Stimulated activated naive CD4-positive, alpha-beta T cell (primary cell): ENCODE results near the gene TMED7.

Source experiments
- DNase-seq, 6 experiments: peaks; one replicate each; lab custom pipeline; 2025; lab: John Stamatoyannopoulos, UW

Gene TMED7

DNA sequence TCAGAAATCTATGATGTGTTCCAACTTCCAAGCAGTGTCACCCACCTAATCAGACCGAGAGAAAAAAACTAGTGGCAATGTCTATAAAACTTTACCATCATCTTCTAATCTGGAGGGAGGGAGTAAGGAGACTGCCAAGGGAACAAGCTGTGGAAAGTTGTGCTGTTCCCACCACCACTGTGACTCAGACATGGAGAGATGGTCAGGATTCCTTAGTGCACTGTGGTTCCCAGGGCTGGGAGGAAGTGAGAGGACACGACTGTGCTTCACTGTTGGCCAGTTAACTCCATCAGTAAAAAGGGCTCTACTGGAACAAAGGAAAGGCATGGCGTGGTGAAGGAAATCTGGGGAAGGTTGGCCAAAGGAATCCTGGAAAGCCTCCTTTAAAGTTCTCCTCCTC lies 42.4 kb downstream of the TMED7 start:
- DNase-seq = no peak

GRCh38 chr5:115580941-115581340 lies 44.9 kb downstream of the TMED7 start:
- DNase-seq = no peak

DNA sequence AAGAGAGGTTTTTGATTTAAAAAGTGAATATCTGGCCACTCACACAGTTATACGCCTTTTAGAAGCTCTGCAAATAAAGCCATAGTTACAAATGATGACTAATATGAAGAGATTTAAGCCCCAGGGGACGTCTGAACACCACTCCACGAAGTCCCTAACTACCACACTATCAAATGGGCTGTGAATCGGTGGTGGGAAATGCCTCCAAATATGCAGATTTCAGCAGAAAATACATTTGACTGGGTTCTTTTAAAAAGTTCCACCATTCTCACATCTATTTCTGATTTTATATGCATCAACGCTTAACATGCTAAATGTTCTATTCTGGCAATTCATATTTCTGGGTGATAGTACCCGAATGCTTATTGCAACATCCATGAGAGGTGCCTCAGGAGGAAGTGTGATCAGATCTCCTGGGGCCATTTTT lies 46.1 kb downstream of the TMED7 start:
- DNase-seq = no peak

GRCh38 chr5:115579216-115579615 lies 46.6 kb downstream of the TMED7 start:
- DNase-seq = no peak

DNA sequence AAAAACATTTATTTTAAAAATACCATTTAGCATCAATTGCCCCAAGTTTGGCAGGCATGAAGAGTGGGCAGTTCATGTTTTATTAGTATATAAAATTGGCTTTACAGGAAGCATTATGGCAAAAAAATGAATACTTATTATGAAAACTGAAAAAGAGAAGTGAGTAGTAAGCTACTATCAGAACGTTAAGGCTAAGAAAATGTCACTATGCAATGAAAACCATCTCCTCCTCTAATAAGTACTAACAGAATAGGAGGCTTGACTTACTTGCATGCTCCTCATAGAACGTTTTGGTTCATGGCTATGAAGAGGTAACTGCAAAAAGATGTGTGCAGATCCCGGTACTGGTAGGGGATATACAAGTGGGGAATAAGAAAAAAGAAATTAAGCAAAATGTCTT lies 47.2 kb downstream of the TMED7 start:
- DNase-seq = no peak

DNA sequence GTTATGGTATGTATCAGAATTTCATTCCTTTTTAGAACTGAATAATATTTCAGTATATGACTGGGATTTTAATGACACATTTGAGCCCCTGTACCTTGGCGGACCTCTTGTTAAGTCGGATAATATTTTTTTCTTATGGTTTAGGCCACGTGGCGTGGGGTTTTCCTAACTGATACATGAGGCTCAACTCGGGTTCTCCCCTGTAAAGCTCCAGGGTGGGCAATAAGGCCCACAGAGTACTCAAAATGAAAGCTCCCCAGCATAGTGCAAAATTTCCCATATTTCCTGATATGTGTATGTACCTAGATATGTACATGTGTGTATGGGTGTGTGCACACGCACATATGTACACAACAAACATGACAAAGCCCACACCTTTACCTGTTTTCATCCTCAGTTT lies 48.1 kb downstream of the TMED7 start:
- no peak for DNase-seq

GRCh38 chr5:115577329-115577728 lies 48.5 kb downstream of the TMED7 start:
- no peak for DNase-seq

GRCh38 chr5:115575167-115576070 lies 50.4 kb downstream of the TMED7 start:
- no peak for DNase-seq

GRCh38 chr5:115573133-115573532 lies 52.7 kb downstream of the TMED7 start:
- DNase-seq = no peak

DNA sequence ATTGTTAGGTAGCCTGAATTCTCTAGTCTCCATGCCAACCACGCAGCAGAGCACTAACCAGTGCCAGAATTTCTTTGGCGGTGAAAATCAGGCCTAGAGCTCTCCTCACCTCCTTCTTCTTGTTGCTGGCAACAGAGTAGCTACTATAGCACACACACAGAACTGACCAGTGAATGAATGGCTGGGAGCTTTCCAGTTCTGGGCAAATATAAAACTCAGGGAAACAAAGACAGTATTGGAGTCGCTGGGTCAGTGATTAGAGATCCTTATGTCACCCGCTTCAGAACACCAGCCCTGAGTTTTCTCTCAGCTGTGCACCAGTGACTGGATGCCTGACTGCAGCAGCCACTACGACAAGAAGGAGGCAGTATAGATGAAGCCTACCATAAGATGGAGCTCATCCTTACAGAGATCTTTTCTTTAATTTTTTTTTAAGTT lies 54.4 kb downstream of the TMED7 start:
- no peak for DNase-seq

GRCh38 chr5:115568668-115569067 lies 57.2 kb downstream of the TMED7 start:
- no peak for DNase-seq

GRCh38 chr5:115565233-115565632 lies 60.6 kb downstream of the TMED7 start:
- DNase-seq = no peak
